ENCODE measurements around the gene NCOA5. TPM values are rescaled to one million over a fixed set of nuclear protein-coding genes. Genes with fewer than 3 reads are reported as not detected.

The NCOA5 gene
- total and polyA plus RNA-seq, 7 donors, result 10.6 to 39.2 (median 22.4) TPM

DNA sequence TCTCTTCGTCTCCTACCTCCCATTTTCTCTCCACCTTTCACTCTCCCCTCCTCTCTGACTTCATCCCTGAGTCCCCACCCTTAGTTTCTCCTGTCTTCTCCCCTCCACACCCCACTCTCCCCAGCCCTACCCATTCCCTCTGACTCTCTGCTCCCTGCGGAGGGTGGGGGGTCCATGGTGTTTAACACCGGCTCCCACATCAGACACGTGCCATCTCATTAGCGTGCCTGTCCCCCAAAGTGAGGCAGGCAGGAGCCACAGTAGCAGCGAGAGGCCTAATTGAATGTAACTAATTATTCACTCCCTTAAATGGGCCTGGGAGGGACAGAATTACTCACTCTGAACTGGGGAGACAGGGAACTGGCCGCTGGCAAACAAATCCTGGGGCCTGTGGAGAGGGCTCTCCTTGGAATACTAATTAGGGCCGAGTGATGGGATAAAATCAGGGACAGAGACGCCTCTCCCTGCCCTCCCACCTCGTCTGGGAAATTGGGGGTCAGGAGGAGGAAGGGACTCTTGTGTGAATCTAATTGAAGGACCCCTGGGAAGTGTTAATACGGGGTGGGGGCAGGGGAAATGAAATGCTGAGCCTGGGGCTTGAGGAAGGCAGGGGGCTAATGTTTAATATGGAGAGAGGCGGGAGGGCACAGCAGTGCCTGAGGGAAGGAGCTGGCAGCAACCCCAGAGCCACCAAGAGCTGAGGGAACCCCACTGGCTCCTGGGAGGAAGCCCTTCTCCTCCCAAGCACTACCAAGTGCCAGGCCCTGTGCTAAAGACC is 46.3 kb upstream of the NCOA5 start:
- no peaks in the 10 kb centered on the region for H3K4me1 ChIP-seq
- H3K27ac ChIP-seq, result no peak overlapping the region
- H3K36me3 ChIP-seq, result no peaks in the 10 kb centered on the region
- no peak for TF ChIP-seq EP300 (IDR thresholded peaks at IDR 0.05)
- TF ChIP-seq POLR2AphosphoS5 (IDR thresholded peaks at IDR 0.05), result no peak
- no peak for TF ChIP-seq POLR2A (IDR thresholded peaks at IDR 0.05)
- TF ChIP-seq, protein P1, sequence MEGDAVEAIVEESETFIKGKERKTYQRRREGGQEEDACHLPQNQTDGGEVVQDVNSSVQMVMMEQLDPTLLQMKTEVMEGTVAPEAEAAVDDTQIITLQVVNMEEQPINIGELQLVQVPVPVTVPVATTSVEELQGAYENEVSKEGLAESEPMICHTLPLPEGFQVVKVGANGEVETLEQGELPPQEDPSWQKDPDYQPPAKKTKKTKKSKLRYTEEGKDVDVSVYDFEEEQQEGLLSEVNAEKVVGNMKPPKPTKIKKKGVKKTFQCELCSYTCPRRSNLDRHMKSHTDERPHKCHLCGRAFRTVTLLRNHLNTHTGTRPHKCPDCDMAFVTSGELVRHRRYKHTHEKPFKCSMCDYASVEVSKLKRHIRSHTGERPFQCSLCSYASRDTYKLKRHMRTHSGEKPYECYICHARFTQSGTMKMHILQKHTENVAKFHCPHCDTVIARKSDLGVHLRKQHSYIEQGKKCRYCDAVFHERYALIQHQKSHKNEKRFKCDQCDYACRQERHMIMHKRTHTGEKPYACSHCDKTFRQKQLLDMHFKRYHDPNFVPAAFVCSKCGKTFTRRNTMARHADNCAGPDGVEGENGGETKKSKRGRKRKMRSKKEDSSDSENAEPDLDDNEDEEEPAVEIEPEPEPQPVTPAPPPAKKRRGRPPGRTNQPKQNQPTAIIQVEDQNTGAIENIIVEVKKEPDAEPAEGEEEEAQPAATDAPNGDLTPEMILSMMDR (IDR thresholded peaks at IDR 0.05), result no peak
- intact Hi-C loops (cut with DNase I), result no loop called here
- H3K9me3 ChIP-seq, result no peaks in the 10 kb centered on the region
- H3K27me3 ChIP-seq, result peaks cover 0 to 94% (median 51%) of the 10 kb centered on the region in 3 donors
- no peak for DNase-seq
- WGBS, 2 donors, result 49 to 50% methylated on average over 12 of the region's 12 CpGs
- H3K4me3 ChIP-seq, result no peak overlapping the region

DNA sequence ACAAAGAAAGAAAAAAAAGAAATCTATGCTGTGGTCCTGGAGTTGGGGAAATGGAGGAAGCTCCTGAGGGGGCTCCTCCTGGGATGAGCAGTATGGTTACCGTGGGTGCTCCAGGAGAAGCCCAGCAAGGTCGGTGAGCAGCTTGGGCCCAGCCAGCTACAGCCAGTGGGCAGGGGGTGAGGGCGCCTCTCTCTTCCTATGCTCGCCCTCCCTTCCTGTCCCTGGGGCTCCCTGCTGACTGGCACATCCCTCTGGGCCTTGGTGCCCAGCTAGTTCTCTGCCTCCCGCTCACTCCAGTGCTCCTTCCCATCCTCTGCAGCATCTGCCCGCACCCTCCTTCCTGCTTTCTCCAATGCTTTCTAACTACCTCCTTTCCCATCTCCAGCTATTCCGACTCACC is 45.0 kb upstream of the NCOA5 start:
- H3K36me3 ChIP-seq, result no peaks in the 10 kb centered on the region
- WGBS, 2 donors, result 76 to 77% methylated on average over 7 of the region's 7 CpGs
- H3K27me3 ChIP-seq, result peaks cover 0 to 94% (median 44%) of the 10 kb centered on the region in 3 donors
- DNase-seq, result no peak
- no peaks in the 10 kb centered on the region for H3K9me3 ChIP-seq
- no peak overlapping the region for H3K4me3 ChIP-seq
- no peaks in the 10 kb centered on the region for H3K4me1 ChIP-seq
- no peak overlapping the region for H3K27ac ChIP-seq
- intact Hi-C loops (cut with DNase I), result no loop called here
- TF ChIP-seq, protein P1 (IDR thresholded peaks at IDR 0.05), result no peak
- TF ChIP-seq POLR2AphosphoS5 (IDR thresholded peaks at IDR 0.05) (no peak), POLR2A (IDR thresholded peaks at IDR 0.05) (no peak), EP300 (IDR thresholded peaks at IDR 0.05) (no peak)

DNA sequence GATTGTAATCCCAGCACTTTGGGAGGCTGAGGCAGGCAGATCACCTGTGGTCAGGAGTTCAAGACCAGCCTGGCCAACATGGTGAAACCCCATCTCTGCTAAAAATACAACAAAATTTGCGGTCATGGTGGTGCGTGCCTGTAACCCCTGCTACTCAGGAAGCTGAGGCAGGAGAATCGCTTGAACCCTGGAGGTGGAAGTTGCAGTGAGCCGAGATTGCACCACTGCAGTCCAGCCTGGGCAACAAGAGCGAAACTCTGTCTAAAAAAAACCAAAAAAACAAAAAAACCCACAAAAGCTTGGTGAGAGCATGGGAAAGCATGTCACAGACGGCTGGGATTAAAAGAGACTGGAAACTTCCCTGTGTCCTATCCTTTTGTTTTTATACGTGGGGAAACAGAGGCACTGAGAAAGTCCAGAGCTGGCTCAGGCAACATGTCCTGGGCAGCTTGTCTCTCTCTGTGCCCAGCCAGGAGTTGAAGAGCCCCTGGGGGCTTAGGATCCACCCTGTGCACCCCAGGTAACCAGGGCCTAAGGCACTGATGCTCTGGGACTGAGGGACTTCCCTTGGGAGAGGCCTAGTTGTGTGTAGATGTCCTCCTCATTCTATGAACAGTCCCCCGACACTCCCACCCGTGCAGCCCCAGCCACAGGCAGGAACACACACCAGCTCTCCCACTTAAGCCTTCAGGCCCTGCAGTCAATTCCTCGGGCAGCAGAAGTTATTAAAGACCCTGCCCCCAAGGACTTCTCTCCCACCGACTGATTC is 44.3 kb upstream of the NCOA5 start:
- intact Hi-C loops (cut with DNase I), result no loop called here
- 79 to 84% methylated on average over 11 of the region's 11 CpGs for WGBS, 2 donors
- no peak for DNase-seq

DNA sequence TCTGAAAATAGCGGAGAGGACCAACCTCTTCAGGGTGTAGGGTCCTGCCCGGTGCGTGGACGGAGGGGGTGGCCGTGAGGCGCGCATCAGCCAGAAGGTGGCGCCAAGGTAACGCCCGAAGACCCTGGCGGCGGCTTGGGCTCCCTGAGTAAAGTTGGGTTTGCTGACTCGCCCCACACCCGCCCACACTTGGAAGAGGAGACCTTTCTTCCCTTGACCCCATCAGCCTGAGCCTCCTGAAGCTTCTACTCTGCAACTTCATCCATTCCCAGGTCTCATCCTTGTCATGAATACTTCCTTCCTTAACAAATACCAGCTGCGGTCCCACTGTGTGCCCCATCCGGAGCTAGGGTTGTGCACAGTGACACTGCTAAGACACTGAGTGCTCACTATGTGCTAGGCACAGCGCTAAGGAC is 43.0 kb upstream of the NCOA5 start:
- no peaks in the 10 kb centered on the region for H3K36me3 ChIP-seq
- DNase-seq, result peak; percentile 78
- no peaks in the 10 kb centered on the region for H3K4me1 ChIP-seq
- no peaks in the 10 kb centered on the region for H3K9me3 ChIP-seq
- intact Hi-C loops (cut with DNase I), result no loop called here
- 13 to 16% methylated on average over 17 of the region's 17 CpGs for WGBS, 2 donors
- peaks cover 0 to 89% (median 33%) of the 10 kb centered on the region in 3 donors for H3K27me3 ChIP-seq
- no peak overlapping the region for H3K27ac ChIP-seq
- no peak overlapping the region for H3K4me3 ChIP-seq
- TF ChIP-seq, protein P1 (IDR thresholded peaks at IDR 0.05), result peak; percentile 9 to 68 (median 58)
- no peak for TF ChIP-seq POLR2AphosphoS5 (IDR thresholded peaks at IDR 0.05)

More for the DNA sequence above, 44.3 kb upstream of the NCOA5 start:
- Histone ChIP-seq H3K27me3 (peaks cover 0 to 92% (median 38%) of the 10 kb centered on the region in 3 donors), H3K36me3 (no peaks in the 10 kb centered on the region), H3K4me1 (no peaks in the 10 kb centered on the region), H3K4me3 (no peak overlapping the region), H3K9me3 (no peaks in the 10 kb centered on the region), H3K27ac (no peak overlapping the region)
- TF ChIP-seq POLR2AphosphoS5 (IDR thresholded peaks at IDR 0.05) (no peak), EP300 (IDR thresholded peaks at IDR 0.05) (no peak), POLR2A (IDR thresholded peaks at IDR 0.05) (no peak)
- TF ChIP-seq, protein P1 (IDR thresholded peaks at IDR 0.05), result no peak
